GM13976 (cell line): Measurements from ENCODE around the gene KLHL14.
"Not testable (repeated sequence)": the region's sequence is repeated elsewhere in the genome, so short reads cannot be mapped to it uniquely, and the experiment has no call there.

Experiments
- DNase-seq: peaks from one replicate; pipeline ENCODE4 v3.0.0; 2012; ENCODE audit warnings: low spot score
- CTCF ChIP-seq: IDR thresholded peaks from 2 replicates; pipeline ENCODE4 v1.5.1; 2012; ENCODE audit warnings: borderline replicate concordance, mild to moderate bottlenecking; ENCODE audit not compliant: insufficient read depth; ENCODE audit errors: extremely low read depth, missing control alignments, control extremely low read depth
- in situ Hi-C: fragments of 300-500 bp; cut with MboI; formaldehyde crosslinking; loops from one replicate; pipeline ENCODE4 v1.12.0; 2022; ENCODE audit warnings: low sequenced_read_pairs, mixed read lengths, inconsistent platforms; ENCODE audit not compliant: unreplicated experiment

The KLHL14 gene

GRCh38 chr18:32669549-32670165, 103.2 kb downstream of the KLHL14 start:
- in situ Hi-C loops: no loop called here
- no peak for DNase-seq
- TF ChIP-seq CTCF: no peak

GRCh38 chr18:32668956-32669355, 103.9 kb downstream of the KLHL14 start:
- in situ Hi-C loops: no loop called here
- DNase-seq: no peak
- no peak for TF ChIP-seq CTCF

- TF ChIP-seq CTCF: no peak
- DNase-seq: no peak
- in situ Hi-C loops: no loop called here
These were observed 111.1 kb downstream of the KLHL14 start for GRCh38 chr18:32661486-32662299.

GRCh38 chr18:32654507-32654906, 118.3 kb downstream of the KLHL14 start:
- DNase-seq, in situ Hi-C loops: not testable (repeated sequence)

- DNase-seq, in situ Hi-C loops: not testable (repeated sequence)
These were observed 135.2 kb downstream of the KLHL14 start for GRCh38 chr18:32637659-32638058.

GRCh38 chr18:32637226-32637625, 135.6 kb downstream of the KLHL14 start:
- in situ Hi-C loops: no loop called here
- no peak for TF ChIP-seq CTCF

GRCh38 chr18:32634876-32635431, 137.9 kb downstream of the KLHL14 start:
- in situ Hi-C loops: no loop called here
- no peak for TF ChIP-seq CTCF
- no peak for DNase-seq

More at GRCh38 chr18:32637226-32637625, 135.6 kb downstream of the KLHL14 start:
- DNase-seq: no peak
